CD4-positive, alpha-beta T cell treated with Interleukin-1 beta for 1 hour (primary cell): ENCODE measurements around the gene CKMT1A.
"Not testable (repeated sequence)": the region's sequence is repeated elsewhere in the genome, so short reads cannot be mapped to it uniquely, and the experiment has no call there.

ENCODE experiments used
- DNase-seq, 2 donors: peaks; one replicate each; pipeline ENCODE4 v3.0.0-alpha.2; 2020 to 2022

Gene CKMT1A

DNA sequence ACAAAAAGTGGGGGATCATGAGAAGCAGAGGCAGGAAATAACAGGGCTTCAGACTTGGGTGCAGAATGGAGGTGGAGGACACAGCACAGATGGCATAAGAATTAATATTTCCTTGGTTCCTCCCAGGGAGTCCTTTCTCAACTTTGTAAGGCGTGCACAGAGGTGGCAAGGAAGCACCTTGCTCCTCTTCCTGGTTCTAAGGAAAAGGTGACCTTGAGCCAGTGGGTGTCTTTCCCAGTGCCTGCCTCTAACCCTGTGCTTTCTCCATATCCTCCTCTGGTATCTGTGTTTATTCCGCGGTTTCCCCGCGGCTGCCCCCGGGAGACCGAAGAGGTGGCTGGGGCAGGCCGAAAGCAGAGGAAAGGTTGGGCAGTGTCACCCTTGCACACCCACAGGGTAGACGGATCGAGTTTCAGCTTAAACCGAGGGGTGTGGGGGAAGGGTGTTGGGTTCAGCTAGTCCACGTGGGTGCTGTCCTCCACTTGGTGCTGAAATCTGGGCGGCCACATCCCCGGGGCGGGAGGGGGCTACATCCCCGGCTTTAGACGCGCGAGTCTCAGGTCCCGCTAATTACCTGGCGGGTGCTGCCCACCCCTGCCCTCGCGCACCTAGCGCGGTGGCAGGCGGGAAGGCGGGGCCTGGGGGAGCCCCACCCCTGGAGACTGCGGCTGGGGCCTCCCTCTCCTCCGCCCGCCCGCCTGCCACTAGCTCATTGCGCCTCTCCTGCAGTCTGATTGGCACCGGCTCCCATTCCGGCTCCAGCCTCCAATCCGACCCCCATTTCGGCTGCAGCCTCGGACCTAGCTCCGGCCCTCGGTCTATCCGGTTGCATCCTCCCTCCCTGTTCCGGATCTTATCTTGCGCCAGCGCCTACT is at the start of gene CKMT1A:
TSS of gene CKMT1A (plus strand) at position 712 of the 875 bp plus-strand sequence. CDS start 192 bp downstream, outside the sequence.
- not testable (repeated sequence) for DNase-seq

DNA sequence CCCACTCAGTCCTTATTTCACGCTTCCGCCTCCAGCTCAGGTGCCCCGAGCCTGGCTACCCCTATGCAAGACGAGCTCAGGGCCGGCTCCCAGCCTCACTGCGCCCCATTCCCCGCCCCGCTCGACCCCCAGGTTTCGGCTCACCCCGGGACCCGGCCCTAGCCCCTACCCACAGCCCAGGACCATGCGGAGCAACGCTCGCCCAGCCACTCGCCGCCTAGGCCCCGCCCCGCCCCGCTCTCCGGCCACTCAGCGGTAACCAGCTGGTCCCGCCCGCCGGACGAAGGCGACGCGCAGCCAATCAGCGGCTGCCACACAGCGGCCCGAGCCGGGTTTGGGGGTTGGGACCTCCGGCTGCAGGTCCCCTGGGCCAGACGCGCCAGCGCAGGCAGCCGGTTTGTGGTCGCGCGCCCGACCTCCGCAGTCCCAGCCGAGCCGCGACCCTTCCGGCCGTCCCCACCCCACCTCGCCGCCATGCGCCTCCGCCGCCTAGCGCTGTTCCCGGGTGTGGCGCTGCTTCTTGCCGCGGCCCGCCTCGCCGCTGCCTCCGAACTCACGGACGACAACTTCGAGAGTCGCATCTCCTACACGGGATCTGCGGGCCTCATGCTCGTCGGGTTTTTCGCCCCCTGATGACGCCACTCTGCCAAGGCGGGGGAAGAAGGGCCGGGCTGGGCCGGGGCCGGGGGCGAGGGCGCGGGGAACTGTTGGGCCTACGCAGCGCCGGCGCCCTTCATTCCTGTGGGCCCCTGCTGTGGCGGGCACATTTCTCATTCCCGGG is 44.8 kb upstream of the CKMT1A start, which contains the start of gene CATSPER2:
TSS of gene CATSPER2 (minus strand) at position 196 of the 781 bp plus-strand sequence. CDS start 783 bp downstream, outside the sequence.
- DNase-seq, result no peak

DNA sequence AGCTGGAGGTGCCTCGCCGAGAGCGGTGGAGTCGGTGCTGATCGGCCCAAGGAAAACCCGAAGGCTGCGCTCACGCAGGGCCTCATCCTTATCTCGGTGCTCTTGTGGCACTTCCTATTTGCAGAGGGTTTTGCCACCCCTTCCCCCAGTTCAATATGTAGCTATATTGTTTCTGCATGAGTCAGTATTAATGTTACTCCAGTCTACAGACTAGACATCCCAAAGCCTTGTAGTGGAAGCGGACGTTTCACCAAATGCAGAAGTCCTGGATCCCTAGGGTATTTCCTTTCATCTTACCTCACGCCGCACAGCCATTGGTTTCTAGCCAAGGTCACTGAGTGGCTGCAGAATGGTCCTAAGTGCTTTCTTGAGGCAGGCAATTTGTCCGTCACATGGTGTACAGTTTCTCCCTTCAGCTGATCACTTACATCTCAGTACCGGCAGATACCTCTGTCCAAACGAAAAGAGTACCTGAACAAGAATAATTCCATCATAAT is 44.2 kb upstream of the CKMT1A start:
- DNase-seq, result not testable (repeated sequence)

DNA sequence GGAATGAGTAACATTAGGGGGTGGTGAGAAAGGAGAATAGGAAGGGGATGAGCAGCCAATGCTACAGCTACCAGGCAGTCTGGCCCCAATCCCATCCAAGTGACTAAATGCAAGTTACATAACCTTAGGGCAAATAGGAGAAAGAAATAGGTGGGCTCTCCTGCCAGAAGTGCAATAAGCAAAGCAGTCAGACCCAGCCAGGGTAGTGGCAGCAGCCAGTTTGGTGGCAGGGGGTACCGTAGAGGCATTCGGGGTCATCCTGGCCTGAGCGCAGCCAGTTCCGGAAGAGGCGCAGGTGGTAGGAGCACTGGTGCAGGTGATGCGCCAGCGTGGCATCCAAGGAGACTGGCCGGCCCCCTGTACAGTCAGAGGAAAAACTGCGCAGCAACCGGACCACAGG is 33.9 kb upstream of the CKMT1A start:
- not testable (repeated sequence) for DNase-seq

DNA sequence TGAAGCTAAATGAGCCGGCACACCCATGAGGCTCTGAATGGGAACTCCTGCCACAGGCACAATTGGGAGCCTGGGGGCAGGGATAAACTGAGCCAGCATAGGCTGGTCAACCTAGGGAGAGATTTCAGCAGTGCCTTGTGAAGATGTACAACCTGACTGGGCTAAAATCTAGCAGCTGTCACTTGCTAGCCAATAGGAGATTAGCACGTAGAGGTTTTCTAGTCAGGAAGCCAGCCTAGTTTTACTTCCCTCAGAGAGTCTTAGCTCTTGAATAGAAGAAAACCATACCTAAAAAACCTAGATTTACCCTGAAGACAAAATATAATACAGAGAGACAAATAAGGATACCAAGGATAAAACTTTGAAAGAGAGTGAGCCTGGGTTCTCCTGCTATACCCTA is 31.4 kb upstream of the CKMT1A start:
- DNase-seq, result not testable (repeated sequence)

DNA sequence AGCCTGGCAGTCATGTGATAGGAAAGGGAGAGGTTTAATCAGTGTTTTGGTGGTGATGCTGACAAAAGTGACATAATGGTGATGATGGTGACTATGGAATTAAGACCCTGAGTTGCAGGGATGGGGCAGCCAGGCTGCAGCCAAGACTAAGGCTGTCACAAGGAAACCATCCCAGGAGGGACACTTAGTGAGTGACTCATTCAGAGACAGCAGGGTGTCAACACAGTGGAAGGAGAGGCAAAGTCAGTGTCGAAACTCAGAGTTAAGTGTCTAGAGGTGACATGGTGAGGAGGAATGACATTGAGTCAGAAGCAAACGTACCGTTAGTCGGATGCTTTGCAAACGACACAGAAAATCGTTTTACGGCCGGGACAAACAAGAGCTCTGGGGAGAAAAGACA is 30.3 kb upstream of the CKMT1A start:
- DNase-seq, result not testable (repeated sequence)

DNA sequence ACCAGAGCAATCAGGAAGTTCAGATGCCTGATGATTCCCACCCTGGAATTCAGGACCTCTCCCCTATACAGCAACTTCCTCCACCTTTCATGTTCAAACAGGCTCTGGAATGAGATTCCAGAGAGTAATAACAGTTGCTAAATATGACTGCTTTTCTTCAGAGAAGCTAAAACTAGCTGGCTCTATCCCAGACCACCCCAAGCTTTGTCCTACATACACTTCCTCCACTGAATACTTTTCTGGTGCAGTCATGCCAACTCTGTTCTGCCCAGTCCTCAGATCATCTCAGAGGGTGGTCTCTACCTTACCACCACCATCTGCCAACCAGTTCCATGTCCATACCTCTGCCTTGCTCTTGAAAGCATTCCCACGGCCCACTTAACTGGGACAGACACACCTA is 27.5 kb upstream of the CKMT1A start:
- not testable (repeated sequence) for DNase-seq

DNA sequence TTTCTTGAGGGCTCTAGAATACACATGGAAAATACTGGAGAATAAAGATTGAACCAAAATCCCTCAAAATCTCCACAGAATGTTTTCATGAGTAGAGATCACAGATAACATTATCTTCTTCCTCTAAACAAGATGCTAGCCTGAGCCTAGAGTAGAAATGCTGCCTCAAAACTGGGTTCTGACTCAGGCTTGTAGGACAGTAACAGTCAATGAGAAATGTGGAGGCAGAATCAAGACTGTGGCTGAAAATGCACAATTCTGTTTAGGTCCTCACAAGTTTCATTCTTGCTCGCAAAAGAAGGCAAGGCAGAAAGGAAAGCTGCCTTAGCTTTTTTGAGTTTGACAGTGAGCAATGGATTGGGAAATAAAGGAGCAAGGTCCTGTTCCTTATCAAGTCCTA is 19.5 kb upstream of the CKMT1A start:
- not testable (repeated sequence) for DNase-seq

DNA sequence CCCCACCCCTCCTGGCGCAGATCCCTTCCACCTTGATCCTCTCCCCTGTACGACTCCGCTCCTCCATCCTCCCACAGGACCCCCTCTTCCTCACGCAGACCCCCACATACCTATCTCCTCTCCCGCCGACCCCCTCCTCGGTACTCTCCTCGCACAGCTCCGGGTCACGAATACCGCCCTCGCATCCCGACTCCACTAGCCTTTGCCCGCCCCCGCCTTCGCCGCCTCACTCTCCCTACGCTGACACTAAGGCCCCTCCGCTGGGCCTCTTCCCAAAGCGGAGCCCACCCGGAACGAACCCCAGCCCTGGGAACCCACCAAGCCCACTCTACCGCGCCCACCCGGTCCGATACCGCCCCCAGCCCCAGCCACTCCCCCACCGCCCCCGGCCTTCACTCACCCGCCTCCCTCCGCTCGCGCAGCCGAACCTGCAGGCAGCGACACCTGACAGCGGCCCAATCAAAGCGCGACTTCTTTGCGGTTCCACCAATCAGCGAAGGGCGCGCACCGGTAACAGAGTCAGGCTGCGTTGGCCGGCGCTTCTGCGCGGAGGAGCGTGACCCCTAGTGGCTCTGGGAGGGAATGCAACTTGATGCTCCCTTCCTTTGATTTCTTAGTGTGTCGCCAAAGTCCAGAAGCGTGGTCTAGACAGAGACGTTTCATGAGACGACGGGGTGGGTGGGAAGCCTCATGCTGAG is 3.9 kb upstream of the CKMT1A start:
- DNase-seq, result not testable (repeated sequence)

DNA sequence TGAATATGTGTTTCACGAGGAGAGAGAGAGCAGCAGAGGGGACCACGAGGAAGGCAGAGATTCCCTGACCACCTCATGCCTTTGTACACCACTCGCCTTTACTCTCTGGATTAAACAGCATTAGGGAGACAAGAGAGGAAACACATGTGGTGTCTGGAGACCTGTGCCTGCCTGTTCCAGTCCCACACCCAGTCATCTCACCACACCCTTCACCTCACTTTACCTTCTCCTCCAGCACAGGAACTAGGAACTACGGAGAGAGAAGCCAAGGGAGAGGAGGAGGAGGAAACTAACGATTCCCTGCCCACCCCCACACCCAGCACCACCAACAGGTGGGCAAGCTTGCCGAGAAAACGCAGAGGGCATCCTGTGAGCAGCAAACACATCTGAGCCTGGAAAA is 980 bp upstream of the CKMT1A start:
- DNase-seq, result not testable (repeated sequence)

DNA sequence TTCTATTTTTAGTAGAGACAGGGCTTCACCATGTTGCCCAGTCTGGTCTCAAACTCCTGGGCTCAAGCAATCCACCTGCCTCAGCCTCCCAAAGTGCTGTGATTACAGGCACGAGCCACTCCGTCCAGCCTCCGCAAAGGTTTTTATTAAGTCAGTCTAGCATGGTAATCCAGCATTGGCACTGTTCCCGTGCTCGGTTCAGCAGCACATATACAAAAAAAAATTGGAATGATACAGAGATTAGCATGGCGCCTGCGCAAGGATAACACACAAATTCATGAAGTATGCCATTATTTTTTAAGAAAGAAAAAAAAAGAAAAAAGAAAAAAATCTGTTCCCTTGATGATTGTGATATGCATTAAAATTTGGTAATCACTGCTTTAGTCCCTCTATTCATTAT is 8.5 kb downstream of the CKMT1A start:
- DNase-seq, result no peak

DNA sequence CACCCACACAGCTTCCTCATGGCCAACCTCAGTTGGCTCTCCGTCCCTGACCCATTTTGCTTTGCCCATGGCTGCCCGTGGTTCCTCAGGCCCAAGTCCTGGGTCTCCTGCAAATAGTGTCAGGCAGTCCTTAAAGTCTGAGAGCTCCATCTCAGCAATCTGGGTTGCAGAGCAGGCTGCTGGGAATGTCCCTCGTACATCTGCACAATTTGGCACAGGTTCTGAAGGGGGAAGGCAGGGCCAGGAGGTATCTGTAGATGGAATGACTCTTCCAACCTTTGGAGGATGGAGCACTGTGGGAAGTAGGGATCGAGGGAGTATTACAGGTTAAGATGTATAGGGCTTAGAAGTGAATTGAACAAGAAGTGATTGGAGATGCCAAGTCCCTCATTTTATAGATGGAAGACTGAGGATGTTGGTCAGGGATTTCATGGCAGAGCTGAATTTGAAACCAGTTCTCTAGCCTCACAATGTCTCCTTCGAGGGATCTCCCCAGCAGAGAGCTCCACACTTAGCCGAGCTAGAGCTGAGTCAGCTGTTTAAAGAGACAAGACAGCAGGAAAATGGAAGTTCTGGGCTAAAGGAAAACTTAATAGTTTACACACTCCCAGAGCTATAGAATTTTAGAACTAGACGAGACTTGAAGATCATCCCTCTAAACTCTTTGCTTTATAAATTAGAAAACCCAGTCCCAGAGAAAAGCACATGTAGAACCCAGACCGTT is 9.2 kb downstream of the CKMT1A start:
- no peak for DNase-seq

DNA sequence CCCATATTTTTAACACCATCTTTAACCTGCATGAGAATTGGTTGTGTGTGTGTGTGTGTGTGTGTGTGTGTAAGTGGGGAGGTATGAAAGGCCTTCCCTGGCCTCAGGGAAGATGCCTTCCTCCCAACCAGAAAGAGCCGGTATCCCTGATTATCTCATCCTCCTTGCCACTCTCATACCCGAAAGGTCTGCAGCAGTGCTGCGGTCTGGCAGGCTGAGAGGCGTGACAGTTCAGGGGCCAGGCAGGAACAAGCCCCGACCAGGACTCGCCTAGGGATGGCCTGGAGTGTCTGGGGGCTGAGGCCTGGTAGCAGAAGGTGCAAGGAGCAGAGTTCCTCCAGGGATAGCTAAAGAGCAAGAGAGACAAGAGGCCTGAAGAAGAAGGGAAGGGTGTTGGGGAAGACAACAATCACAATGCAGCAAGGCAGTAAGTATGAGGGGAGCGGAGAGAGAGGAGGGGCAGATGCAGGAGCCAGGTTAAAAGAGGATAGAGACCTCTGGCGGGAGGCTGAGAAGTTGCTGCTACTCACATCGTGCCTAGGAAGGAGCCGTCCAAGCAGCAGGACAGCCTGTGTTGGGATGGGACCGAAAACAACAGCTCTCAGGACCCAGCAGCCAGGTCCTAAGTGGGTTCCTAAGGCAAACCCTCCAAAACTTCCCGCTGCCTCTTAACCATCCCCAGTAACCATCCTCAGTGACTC is 16.9 kb downstream of the CKMT1A start:
- DNase-seq, result not testable (repeated sequence)

DNA sequence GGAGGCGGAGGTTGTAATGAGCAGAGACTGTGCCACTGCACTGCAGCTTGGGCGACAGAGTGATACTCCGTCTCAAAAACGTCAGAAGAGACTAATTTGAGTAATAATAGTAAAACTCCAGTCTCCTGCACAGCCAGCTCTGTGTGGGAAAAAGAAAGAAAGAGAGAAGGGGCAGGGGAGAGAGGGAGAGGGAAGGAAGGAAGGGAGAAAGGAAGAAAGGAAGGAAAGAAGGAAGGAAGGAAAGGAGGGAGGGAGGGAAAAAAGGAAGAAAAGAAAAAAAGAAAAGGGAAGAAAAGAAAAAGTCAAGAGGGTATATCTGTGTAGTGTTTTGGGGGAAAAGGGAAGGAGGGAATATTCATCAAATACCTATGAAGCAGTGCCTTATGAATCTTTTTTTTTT is 29.5 kb downstream of the CKMT1A start:
- DNase-seq, result no peak

DNA sequence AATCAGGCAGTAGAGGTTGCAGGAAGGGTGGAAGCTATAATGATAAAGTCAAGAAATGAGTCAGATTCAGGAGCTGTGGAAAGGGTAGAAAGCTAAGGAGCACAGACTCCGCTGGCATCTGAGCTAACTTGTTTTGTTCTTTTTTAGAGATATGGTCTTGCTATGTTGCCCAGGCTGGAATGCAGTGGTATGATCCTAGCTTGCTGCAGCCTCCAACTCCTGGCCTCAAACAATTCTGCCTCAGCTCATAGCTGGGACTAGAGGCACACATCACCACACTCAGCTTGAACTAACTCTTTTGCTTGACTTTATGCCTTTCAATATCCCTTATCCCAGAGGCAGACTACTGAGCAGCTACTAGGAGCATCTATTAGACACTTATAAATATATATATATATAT is 32.6 kb downstream of the CKMT1A start:
- DNase-seq, result not testable (repeated sequence)

DNA sequence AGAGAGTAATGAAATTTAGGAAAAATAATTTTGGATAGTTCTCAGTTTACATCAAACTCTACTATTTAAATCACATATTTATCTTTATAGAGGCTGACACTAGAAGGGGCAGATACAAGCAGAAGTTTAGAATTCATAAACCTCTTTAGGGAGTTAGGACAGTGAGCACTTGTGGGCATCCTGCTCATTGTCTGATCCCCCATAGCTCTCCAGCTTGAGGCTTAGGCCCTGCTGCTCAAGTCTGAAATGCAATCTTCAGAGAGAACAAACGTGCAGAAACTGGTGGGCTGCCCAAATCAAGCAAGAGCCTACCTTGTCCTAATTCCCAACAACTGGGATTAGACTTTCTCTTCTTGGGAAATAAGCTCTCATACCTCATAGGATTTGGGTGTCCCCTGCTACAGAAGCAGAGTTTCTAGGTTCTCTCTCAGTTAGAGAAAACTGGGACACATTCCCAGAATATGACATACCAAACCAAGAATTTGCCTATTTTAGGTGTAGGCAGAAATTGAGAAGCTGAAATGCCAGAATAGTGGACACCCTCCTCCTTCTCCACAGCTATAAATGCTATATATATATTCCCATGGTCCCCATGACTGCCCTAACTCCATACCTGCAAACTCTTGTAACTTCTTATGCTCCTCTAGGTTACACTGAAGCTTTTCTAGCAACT is 34.5 kb downstream of the CKMT1A start:
- DNase-seq, result not testable (repeated sequence)

DNA sequence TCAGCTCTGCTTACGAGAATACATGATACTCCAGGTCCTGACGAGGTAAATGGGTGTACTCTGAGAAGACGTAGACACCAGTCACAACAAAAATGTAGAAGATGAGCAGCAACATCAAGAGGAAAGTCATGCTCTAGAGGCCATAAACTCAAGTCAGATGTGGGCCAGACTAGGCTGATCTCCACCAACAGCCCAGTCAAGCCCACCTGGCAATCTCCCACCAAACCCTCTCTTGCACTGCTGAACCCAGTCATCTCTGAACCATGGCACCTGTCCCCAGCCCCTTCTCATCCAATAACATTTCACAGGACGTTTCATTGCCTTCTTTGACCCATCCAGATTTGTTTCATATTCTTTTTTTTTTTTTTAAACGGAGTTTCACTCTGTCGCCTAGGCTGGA is 41.8 kb downstream of the CKMT1A start:
- DNase-seq, result no peak

DNA sequence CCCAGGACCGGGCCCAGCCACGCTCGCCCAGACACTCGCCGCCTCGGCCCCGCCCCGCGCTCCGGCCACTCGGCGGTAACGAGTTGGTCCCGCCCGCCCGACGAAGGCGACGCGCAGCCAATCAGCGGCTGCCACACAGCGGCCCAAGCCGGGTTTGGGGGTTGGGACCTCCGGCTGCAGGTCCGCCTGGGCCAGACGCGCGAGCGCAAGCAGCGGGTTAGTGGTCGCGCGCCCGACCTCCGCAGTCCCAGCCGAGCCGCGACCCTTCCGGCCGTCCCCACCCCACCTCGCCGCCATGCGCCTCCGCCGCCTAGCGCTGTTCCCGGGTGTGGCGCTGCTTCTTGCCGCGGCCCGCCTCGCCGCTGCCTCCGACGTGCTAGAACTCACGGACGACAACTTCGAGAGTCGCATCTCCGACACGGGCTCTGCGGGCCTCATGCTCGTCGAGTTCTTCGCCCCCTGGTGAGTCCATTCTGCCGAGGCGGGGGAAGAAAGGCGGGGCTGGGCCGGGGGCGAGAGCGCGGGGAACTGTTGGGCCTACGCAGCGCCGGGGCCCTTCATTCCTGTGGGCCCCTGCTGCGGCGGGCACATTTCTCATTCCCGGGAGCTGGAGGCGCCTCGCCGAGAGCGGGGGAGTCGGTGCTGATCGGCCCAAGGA is 52.7 kb downstream of the CKMT1A start, which contains the start of gene PDIA3:
TSS of gene PDIA3 (plus strand) at position 194 of the 658 bp plus-strand sequence. CDS start at position 296, 102 bp downstream.
- peak; percentile 89 to 91 for DNase-seq

DNA sequence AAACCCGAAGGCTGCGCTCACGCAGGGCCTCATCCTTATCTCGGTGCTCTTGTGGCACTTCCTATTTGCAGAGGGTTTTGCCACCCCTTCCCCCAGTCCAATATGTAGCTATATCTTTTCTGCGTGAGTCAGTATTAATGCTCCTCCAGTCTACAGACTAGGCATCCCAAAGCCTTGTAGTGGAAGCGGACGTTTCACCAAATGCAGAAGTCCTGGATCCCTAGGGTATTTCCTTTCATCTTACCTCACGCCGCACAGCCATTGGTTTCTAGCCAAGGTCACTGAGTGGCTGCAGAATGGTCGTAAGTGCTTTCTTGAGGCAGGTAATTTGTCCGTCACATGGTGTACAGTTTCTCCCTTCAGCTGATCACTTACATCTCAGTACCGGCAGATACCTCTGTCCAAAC is 53.2 kb downstream of the CKMT1A start:
- DNase-seq, result peak; percentile 44 to 54

DNA sequence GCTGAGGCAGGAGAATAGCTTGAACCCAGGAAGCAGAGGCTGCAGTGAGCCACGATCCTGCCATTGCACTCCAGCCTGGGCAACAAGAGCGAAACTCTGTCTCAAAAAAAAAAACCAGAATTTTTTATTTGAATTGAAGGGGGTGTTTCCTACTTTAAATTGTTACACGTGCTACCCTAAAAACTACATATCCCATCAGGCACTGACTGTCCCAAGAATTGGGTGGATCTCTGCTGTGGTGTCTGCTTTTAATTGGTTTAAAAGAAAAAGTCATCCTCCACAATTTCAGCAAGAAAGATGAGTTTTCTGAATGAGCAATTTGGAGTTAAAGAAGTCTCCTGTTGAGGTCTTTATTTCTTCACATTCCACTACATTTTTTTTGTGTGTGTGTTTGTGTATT is 54.7 kb downstream of the CKMT1A start:
- peak in 1 of 2 donors; percentile 58 for DNase-seq
